ENCODE data around the gene KCNJ8. TPM values are rescaled to one million over a fixed set of nuclear protein-coding genes. Genes with fewer than 3 reads are reported as not detected.

KCNJ8 gene
- total RNA-seq, 1 donor from 2014 or later: not detected

DNA sequence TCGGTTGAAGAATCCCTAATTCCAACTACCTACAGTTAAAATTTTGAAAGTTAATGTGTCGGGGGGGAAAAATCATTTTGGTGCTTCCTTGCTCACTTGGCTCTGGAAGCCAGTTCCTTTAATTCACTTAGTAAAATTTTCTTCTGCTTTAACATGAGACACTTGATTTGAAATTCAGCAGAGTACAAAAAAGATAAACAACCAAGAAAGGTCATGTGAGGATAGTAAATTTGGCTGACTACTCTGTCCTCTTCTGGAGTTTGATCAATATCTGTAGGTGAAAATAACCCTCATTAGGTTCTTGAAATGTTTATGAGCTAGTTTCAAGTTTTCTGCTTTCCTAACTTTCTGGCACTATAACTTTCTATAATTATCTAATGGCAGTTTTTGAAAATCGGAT is 43.4 kb downstream of the KCNJ8 start:
- Histone ChIP-seq H3K36me3 (no peaks in the 10 kb centered on the region), H3K4me2 (no peak overlapping the region), H3K27me3 (no peaks in the 10 kb centered on the region), H3K9me3 (ENCODE audit: low read depth) (no peaks in the 10 kb centered on the region), H3K4me3 (no peak overlapping the region), H3K79me2 (ENCODE audit: low read depth) (no peaks in the 10 kb centered on the region), H4K20me1 (ENCODE audit: low read depth) (no peaks in the 10 kb centered on the region), H3K9ac (no peak overlapping the region), H3F3A (ENCODE audit: low read depth) (no peaks in the 10 kb centered on the region), H3K4me1 (no peaks in the 10 kb centered on the region), H3K27ac (no peak overlapping the region), H2AFZ (replicated peaks) (no peak overlapping the region)
- no peak for DNase-seq (ENCODE audit: low spot score)
- no peak overlapping the region for H3K27ac Mint-ChIP-seq
- TF ChIP-seq EZH2phosphoT487 (IDR thresholded peaks at IDR 0.05): no peak
- TF ChIP-seq EZH2 (IDR thresholded peaks at IDR 0.05): no peak
- TF ChIP-seq, protein P1, sequence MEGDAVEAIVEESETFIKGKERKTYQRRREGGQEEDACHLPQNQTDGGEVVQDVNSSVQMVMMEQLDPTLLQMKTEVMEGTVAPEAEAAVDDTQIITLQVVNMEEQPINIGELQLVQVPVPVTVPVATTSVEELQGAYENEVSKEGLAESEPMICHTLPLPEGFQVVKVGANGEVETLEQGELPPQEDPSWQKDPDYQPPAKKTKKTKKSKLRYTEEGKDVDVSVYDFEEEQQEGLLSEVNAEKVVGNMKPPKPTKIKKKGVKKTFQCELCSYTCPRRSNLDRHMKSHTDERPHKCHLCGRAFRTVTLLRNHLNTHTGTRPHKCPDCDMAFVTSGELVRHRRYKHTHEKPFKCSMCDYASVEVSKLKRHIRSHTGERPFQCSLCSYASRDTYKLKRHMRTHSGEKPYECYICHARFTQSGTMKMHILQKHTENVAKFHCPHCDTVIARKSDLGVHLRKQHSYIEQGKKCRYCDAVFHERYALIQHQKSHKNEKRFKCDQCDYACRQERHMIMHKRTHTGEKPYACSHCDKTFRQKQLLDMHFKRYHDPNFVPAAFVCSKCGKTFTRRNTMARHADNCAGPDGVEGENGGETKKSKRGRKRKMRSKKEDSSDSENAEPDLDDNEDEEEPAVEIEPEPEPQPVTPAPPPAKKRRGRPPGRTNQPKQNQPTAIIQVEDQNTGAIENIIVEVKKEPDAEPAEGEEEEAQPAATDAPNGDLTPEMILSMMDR (IDR thresholded peaks at IDR 0.05): no peak
- H3K4me1 Mint-ChIP-seq: no peaks in the 10 kb centered on the region
- H3K9me3 Mint-ChIP-seq: no peaks in the 10 kb centered on the region
- H3K4me3 Mint-ChIP-seq: no peak overlapping the region
- H3K27me3 Mint-ChIP-seq (ENCODE audit: insufficient read depth, low read depth): no peaks in the 10 kb centered on the region
- H3K36me3 Mint-ChIP-seq: no peaks in the 10 kb centered on the region

DNA sequence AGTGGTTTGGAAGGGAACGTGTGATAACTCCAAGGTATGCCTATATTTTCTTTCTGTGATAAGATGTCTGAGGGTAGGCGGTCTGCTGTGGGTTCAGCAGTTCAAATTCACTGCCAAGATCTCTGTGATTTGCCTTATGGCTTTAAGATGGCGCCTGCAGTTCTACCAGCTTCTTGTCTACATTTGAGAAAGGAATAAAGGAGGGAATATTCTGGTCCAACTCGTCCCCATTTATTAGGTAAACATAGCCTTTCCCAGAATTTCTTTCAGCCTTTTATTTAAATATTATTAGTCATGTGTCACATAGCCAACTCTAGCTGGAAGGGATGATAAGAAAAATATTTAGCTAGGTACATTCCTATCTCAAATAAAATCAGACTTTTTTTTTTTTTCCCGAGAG is 48.8 kb downstream of the KCNJ8 start:
- no peaks in the 10 kb centered on the region for H3F3A ChIP-seq (ENCODE audit: low read depth)
- TF ChIP-seq, protein P1 (IDR thresholded peaks at IDR 0.05): no peak
- TF ChIP-seq EZH2 (IDR thresholded peaks at IDR 0.05): no peak
- TF ChIP-seq EZH2phosphoT487 (IDR thresholded peaks at IDR 0.05): no peak

DNA sequence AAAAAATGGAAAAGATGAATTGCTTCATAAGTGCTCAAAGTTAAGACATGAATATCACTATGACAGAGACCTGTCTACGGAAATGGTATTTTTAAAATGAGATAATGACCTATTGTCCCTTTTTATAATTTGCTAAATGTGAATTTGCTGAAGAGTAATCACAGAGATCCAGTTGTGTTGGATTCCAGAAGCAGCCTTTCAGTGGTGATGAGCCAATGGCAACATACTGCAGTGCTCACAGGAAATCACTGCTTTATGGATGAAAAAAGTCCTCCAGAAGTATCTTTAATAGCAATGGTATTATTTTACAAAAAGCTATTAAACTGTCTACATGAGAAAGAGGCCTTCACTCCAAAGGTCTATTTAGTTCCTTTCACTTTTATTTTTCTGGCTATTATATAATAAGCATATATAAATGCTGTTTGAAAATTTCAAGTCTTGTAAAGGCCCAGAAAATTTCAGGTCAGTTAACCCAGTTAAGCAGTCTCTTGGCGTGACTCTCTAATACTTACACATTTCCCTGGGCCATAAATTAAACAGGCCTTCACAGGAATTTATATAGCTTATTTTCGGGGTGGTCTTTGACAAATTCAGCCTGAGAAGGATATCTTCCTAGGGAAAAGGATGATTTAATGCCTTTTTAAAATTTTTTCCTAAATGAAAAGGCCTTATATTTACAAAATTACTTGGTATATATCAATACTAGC is 55.4 kb downstream of the KCNJ8 start:
- H3K4me1 Mint-ChIP-seq: no peaks in the 10 kb centered on the region
- no peaks in the 10 kb centered on the region for H3K4me1 ChIP-seq
- no peaks in the 10 kb centered on the region for H3K27me3 Mint-ChIP-seq (ENCODE audit: insufficient read depth, low read depth)

More for the DNA sequence above, 48.8 kb downstream of the KCNJ8 start:
- H3K27ac Mint-ChIP-seq: no peak overlapping the region
- no peaks in the 10 kb centered on the region for H3K36me3 ChIP-seq
- no peaks in the 10 kb centered on the region for H3K4me1 Mint-ChIP-seq
- H3K9ac ChIP-seq: no peak overlapping the region
- H4K20me1 ChIP-seq (ENCODE audit: low read depth): no peaks in the 10 kb centered on the region
- H3K4me3 Mint-ChIP-seq: no peak overlapping the region
- H3K36me3 Mint-ChIP-seq: no peaks in the 10 kb centered on the region
- H3K4me3 ChIP-seq: no peak overlapping the region
- H3K9me3 ChIP-seq (ENCODE audit: low read depth): no peaks in the 10 kb centered on the region
- no peak overlapping the region for H3K4me2 ChIP-seq
- DNase-seq (ENCODE audit: low spot score): no peak
- H2AFZ ChIP-seq (replicated peaks): no peak overlapping the region
- H3K27me3 ChIP-seq: no peaks in the 10 kb centered on the region
- H3K9me3 Mint-ChIP-seq: no peaks in the 10 kb centered on the region
- no peaks in the 10 kb centered on the region for H3K27me3 Mint-ChIP-seq (ENCODE audit: insufficient read depth, low read depth)
- H3K27ac ChIP-seq: no peak overlapping the region
- no peaks in the 10 kb centered on the region for H3K4me1 ChIP-seq
- H3K79me2 ChIP-seq (ENCODE audit: low read depth): no peaks in the 10 kb centered on the region

More for the DNA sequence above, 55.4 kb downstream of the KCNJ8 start:
- Histone ChIP-seq H3K36me3 (no peaks in the 10 kb centered on the region), H4K20me1 (ENCODE audit: low read depth) (no peaks in the 10 kb centered on the region), H2AFZ (replicated peaks) (no peak overlapping the region), H3K4me3 (no peak overlapping the region), H3K79me2 (ENCODE audit: low read depth) (no peaks in the 10 kb centered on the region), H3K4me2 (no peak overlapping the region), H3K27me3 (no peaks in the 10 kb centered on the region), H3K9me3 (ENCODE audit: low read depth) (no peaks in the 10 kb centered on the region), H3K9ac (no peak overlapping the region), H3F3A (ENCODE audit: low read depth) (no peaks in the 10 kb centered on the region), H3K27ac (no peak overlapping the region)
- Mint-ChIP-seq H3K27ac (no peak overlapping the region), H3K9me3 (no peaks in the 10 kb centered on the region), H3K36me3 (no peaks in the 10 kb centered on the region), H3K4me3 (no peak overlapping the region)
- TF ChIP-seq EZH2phosphoT487 (IDR thresholded peaks at IDR 0.05) (no peak), EZH2 (IDR thresholded peaks at IDR 0.05) (no peak)
- TF ChIP-seq, protein P1 (IDR thresholded peaks at IDR 0.05): no peak
- no peak for DNase-seq (ENCODE audit: low spot score)
